HEK293T (cell line): ENCODE results near the gene RPL18A.
"Not testable (repeated sequence)": the region's sequence is repeated elsewhere in the genome, so short reads cannot be mapped to it uniquely, and the experiment has no call there.

Experiments
- CTCF ChIA-PET: fragments of 350-600 bp; formaldehyde crosslinking; extraction: SDS; loops from one replicate; lab custom pipeline; 2021; ENCODE audit warnings: antibody characterized with exemption, inconsistent platforms; lab: Yijun Ruan, JAX
- POLR2A ChIA-PET: fragments of 350-600 bp; formaldehyde crosslinking; extraction: SDS; loops from one replicate; lab custom pipeline; 2020; ENCODE audit warnings: antibody characterized with exemption, inconsistent platforms; lab: Yijun Ruan, JAX
- DNase-seq: peaks from one replicate; pipeline ENCODE4 v3.0.0; 2012; ENCODE audit warnings: mixed read lengths; ENCODE audit errors: extremely low spot score
- ARNT ChIP-seq: fragments of 450-650 bp; IDR thresholded peaks from 2 replicates; pipeline ENCODE4 v1.6.1; 2017; ENCODE audit warnings: mild to moderate bottlenecking
- BHLHE40 ChIP-seq: fragments of 450-650 bp; IDR thresholded peaks from 2 replicates; pipeline ENCODE4 v1.6.1; 2016; ENCODE audit warnings: mild to moderate bottlenecking, moderate library complexity, borderline replicate concordance
- CTBP1 ChIP-seq: fragments of 450-650 bp; IDR thresholded peaks from 2 replicates; pipeline ENCODE4 v1.6.1; 2016; ENCODE audit warnings: borderline replicate concordance
- ELF4 ChIP-seq: fragments of 450-650 bp; IDR thresholded peaks from 2 replicates; pipeline ENCODE4 v1.6.1; 2017; ENCODE audit warnings: antibody characterized with exemption
- FOXA1 ChIP-seq: fragments of 450-650 bp; IDR thresholded peaks from 2 replicates; pipeline ENCODE4 v1.6.1; 2016; ENCODE audit warnings: mild to moderate bottlenecking
- FOXK2 ChIP-seq: fragments of 450-650 bp; IDR thresholded peaks from 2 replicates; pipeline ENCODE4 v1.6.1; 2016; ENCODE audit warnings: mild to moderate bottlenecking
- FOXM1 ChIP-seq: fragments of 450-650 bp; IDR thresholded peaks from 2 replicates; pipeline ENCODE4 v1.6.1; 2017; ENCODE audit warnings: mild to moderate bottlenecking, borderline replicate concordance
- HDGF ChIP-seq: fragments of 450-650 bp; IDR thresholded peaks from 2 replicates; pipeline ENCODE4 v1.6.1; 2017; ENCODE audit warnings: antibody characterized with exemption, borderline replicate concordance
- L3MBTL2 ChIP-seq: fragments of 450-650 bp; conservative IDR thresholded peaks from 2 replicates; pipeline ENCODE4 v1.6.1; 2016; ENCODE audit warnings: mild to moderate bottlenecking
- LEF1 ChIP-seq: fragments of 450-650 bp; IDR thresholded peaks from 2 replicates; pipeline ENCODE4 v1.6.1; 2017; ENCODE audit warnings: mild to moderate bottlenecking, borderline replicate concordance
- NFRKB ChIP-seq: fragments of 450-650 bp; IDR thresholded peaks from 2 replicates; pipeline ENCODE4 v1.6.1; 2016; ENCODE audit warnings: mild to moderate bottlenecking, moderate library complexity
- PKNOX1 ChIP-seq: fragments of 450-650 bp; IDR thresholded peaks from 2 replicates; pipeline ENCODE4 v1.6.1; 2016
- SP1 ChIP-seq: fragments of 450-650 bp; IDR thresholded peaks from 2 replicates; pipeline ENCODE4 v1.6.1; 2017
- SUZ12 ChIP-seq: fragments of 450-650 bp; IDR thresholded peaks from 2 replicates; pipeline ENCODE4 v1.6.1; 2016; ENCODE audit warnings: mild to moderate bottlenecking
- TARDBP ChIP-seq: fragments of 450-650 bp; IDR thresholded peaks from 2 replicates; pipeline ENCODE4 v1.6.1; 2016
- ZNF384 ChIP-seq: fragments of 450-650 bp; IDR thresholded peaks from 2 replicates; pipeline ENCODE4 v1.6.1; 2016

The RPL18A gene

GRCh38 chr19:17883627-17884410 is 24.1 kb downstream of the RPL18A start:
- no peak for TF ChIP-seq LEF1
- TF ChIP-seq SUZ12 = no peak
- no peak for TF ChIP-seq TARDBP
- TF ChIP-seq CTBP1 = no peak
- no peak for TF ChIP-seq HDGF
- no peak for TF ChIP-seq FOXA1
- ChIA-PET POLR2A (no interaction called here), CTCF (no interaction called here)
- peak; percentile 69 for DNase-seq

GRCh38 chr19:17886515-17886914 is 26.8 kb downstream of the RPL18A start:
- no peak for TF ChIP-seq BHLHE40
- no peak for TF ChIP-seq ZNF384
- TF ChIP-seq FOXA1 = no peak
- no peak for TF ChIP-seq CTBP1
- no peak for TF ChIP-seq HDGF
- TF ChIP-seq FOXK2 = no peak
- no peak for TF ChIP-seq FOXM1
- TF ChIP-seq NFRKB = no peak
- POLR2A ChIA-PET = no interaction called here
- no peak for DNase-seq
- CTCF ChIA-PET = interaction anchor here (0.7 kb wide), 1 partner anchor 51 kb away, joined by 6 read pairs; no protein-coding TSS in a partner anchor

GRCh38 chr19:17887221-17887620 is 27.5 kb downstream of the RPL18A start:
- POLR2A ChIA-PET, CTCF ChIA-PET, DNase-seq: not testable (repeated sequence)

GRCh38 chr19:17888260-17888659 is 28.6 kb downstream of the RPL18A start:
- ChIA-PET CTCF (no interaction called here), POLR2A (interaction anchor here (1.1 to 2.0 kb wide), 2 partner anchors 29 to 45 kb away, joined by 4 to 6 read pairs; partner anchors contain the start of genes CCDC124 and RPL18A)
- TF ChIP-seq FOXM1 (no peak), SP1 (no peak), ARNT (no peak), LEF1 (no peak), ZNF384 (no peak), PKNOX1 (no peak), FOXA1 (no peak), HDGF (no peak), NFRKB (no peak), ELF4 (no peak), TARDBP (no peak), FOXK2 (no peak), BHLHE40 (no peak), SUZ12 (no peak), L3MBTL2 (no peak), CTBP1 (no peak)
- no peak for DNase-seq

- peak; percentile 62 for DNase-seq
- TF ChIP-seq PKNOX1 (no peak), TARDBP (no peak), ZNF384 (no peak), FOXA1 (no peak), ARNT (no peak), LEF1 (no peak), NFRKB (no peak), L3MBTL2 (no peak), FOXK2 (no peak), CTBP1 (no peak), HDGF (no peak), BHLHE40 (no peak), FOXM1 (no peak), SP1 (no peak), SUZ12 (no peak), ELF4 (no peak)
- POLR2A ChIA-PET = interaction anchor here (2.0 kb wide), 1 partner anchor 43 kb away, joined by 6 read pairs; the partner anchor contains the start of gene CCDC124
- CTCF ChIA-PET = no interaction called here
Measured at GRCh38 chr19:17889609-17890214, 30.0 kb downstream of the RPL18A start.

GRCh38 chr19:17893766-17894165 is 34.1 kb downstream of the RPL18A start:
- POLR2A ChIA-PET = no interaction called here
- CTCF ChIA-PET = no interaction called here

More at GRCh38 chr19:17893766-17894165, 34.1 kb downstream of the RPL18A start:
- no peak for DNase-seq
- TF ChIP-seq ZNF384 (no peak), LEF1 (no peak), HDGF (no peak), FOXM1 (no peak), ELF4 (no peak), PKNOX1 (no peak), TARDBP (no peak), SP1 (no peak), BHLHE40 (no peak), CTBP1 (no peak), ARNT (no peak), L3MBTL2 (no peak)
